Fibroblast of skin of back (primary cell): Measurements from ENCODE around the gene PNMA8A.
"Not testable (repeated sequence)": the region's sequence is repeated elsewhere in the genome, so short reads cannot be mapped to it uniquely, and the experiment has no call there.

ENCODE experiments used
- DNase-seq: peaks from one replicate; pipeline ENCODE4 v3.0.0-alpha.2; 2013

The PNMA8A gene

GRCh38 chr19:46463516-46463915 lies 7.8 kb downstream of the PNMA8A start:
- no peak for DNase-seq

DNA sequence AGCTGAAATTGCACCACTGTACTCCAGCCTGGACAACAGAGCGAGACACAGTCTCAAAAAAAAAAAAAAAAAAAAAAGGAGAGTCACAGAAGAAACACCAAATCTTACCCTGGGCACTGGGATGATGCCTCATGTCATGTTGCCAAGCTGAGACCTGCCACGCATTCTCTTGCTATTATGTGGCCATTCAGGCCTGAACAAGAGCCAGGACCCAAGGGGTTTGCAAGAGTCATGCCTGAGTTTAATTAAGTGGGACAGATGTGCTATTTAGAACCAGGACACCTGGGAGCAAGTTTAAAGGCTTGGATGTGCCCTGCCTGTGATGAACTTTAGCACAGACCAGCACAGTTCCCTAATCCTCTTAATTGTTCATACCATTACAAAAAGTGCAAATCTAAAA lies 9.8 kb downstream of the PNMA8A start:
- no peak for DNase-seq

DNA sequence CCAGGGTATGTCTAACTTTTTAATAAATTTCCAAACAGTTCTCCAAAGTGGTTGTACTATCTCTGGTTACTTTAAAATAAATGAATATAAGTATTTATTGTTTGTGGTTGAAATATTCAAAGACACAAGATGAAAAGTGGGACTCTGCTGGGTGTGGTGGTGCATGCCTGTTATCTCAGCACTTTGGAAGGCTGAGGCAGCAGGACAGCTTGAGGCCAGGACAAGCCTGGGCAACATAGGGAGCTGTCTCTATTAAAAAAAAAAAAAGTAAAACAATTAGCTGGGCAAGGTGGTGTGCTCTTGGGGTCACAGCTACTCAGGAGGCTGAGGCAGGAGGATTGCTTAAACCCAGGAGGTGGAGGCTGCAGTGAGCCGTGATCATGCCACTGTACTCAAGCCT lies 10.4 kb downstream of the PNMA8A start:
- no peak for DNase-seq

GRCh38 chr19:46460055-46460454 lies 11.3 kb downstream of the PNMA8A start:
- no peak for DNase-seq

DNA sequence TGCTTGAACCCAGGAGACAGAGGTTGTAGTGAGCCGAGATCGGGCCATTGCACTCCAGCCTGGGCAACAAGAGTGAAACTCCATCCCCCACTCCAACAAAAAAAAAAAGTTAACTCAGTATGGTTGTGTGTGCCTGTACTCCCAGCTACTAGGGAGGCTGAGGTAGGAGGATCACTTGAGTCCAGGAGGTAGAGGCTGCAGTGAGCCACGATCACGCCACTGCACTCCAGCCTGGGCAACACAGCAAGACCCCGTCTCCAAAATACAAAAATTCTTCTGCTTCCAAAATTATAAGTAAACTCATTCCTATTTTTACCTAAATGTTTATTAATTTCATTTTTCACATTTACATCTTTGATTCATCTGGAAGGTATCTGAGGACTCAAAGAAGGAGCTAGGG lies 14.4 kb downstream of the PNMA8A start:
- no peak for DNase-seq

DNA sequence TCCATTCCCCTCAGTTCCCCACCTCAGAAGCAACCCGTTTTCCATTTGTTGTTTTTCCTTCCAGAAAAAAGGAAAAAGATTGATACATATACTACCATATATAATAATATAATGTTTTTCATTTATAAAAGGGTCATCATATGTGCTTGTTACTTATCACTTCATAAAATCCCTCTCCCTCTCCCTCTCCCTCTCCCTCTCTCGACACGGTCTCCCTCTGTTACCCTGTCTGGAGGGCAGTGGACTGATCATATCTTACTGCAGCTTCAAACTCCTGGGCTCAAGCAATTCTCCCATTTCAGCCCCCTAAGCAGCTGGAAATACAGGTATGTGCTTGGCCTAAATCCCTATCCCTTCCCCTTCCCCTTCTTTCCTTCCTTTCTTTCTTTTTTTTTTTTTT lies 17.1 kb downstream of the PNMA8A start:
- no peak for DNase-seq

GRCh38 chr19:46453661-46454060 lies 17.7 kb downstream of the PNMA8A start:
- no peak for DNase-seq

GRCh38 chr19:46452186-46452585 lies 19.2 kb downstream of the PNMA8A start:
- DNase-seq, result no peak

- DNase-seq, result no peak
Measured at GRCh38 chr19:46451352-46451751, 20.0 kb downstream of the PNMA8A start.

GRCh38 chr19:46450737-46451136 lies 20.6 kb downstream of the PNMA8A start:
- DNase-seq, result no peak

- DNase-seq, result no peak
Measured at GRCh38 chr19:46449228-46449627, 22.1 kb downstream of the PNMA8A start.

GRCh38 chr19:46448601-46449000 lies 22.8 kb downstream of the PNMA8A start:
- no peak for DNase-seq

GRCh38 chr19:46447824-46448223 lies 23.5 kb downstream of the PNMA8A start:
- DNase-seq, result no peak

- no peak for DNase-seq
Measured at GRCh38 chr19:46447006-46447405, 24.4 kb downstream of the PNMA8A start.

- DNase-seq, result no peak
Measured at GRCh38 chr19:46446021-46446420, 25.3 kb downstream of the PNMA8A start.

- peak; percentile 77 for DNase-seq
Measured at GRCh38 chr19:46442808-46443450, 28.4 kb downstream of the PNMA8A start.

GRCh38 chr19:46441866-46442265 lies 29.5 kb downstream of the PNMA8A start:
- no peak for DNase-seq

DNA sequence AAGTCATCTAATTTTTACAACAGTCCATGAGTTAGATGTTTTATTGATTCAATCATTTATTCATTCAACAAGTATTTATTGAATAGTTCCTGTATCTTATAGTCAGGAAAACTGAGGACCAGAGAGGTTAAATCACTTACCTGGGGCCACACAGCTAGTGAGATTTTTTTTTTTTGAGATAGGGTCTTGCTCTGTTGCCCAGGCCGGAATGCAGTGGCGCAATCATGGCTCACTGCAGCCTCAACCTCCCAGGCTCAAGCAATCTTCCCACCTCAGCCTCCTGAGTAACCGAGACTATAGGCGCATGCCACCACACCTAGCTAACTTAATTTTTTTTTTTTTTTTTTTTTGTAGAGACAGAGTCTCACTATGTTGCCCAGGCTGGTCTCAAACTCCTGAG lies 35.7 kb downstream of the PNMA8A start:
- not testable (repeated sequence) for DNase-seq

- no peak for DNase-seq
Measured at GRCh38 chr19:46435009-46435408, 36.4 kb downstream of the PNMA8A start.

GRCh38 chr19:46433470-46433869 lies 37.9 kb downstream of the PNMA8A start:
- not testable (repeated sequence) for DNase-seq

DNA sequence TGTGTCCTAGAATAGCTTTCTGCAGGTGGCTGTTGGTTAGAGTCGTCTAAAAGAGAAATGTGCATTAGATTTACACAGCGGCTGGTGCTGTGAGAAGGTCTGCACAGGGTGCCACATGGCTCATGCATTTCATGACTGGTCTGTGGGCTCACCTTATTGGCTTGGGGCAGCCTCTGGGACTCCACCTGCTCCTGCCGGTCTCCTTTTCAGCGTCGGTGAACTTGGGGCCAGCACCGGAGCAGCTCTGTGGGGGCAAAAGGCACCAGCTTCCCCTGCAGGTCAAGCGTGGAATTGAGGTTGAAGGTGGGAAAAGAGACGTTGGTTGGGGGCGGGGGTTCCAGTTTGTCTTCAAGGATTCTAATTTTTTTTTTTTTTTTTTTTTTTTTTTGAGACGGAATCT lies 39.5 kb downstream of the PNMA8A start:
- DNase-seq, result no peak

- no peak for DNase-seq
Measured at GRCh38 chr19:46429999-46430398, 41.4 kb downstream of the PNMA8A start.

GRCh38 chr19:46428239-46429135 lies 42.9 kb downstream of the PNMA8A start, which contains the start of gene PNMA8C:
PNMA8C (minus strand) TSS chr19:46428936; CDS start chr19:46428359, 577 bp downstream.
- DNase-seq, result peak; percentile 67

GRCh38 chr19:46427518-46428045 lies 43.8 kb downstream of the PNMA8A start:
- DNase-seq, result no peak
